ENCODE data around the gene ZDHHC18.

The ZDHHC18 gene, protein sequence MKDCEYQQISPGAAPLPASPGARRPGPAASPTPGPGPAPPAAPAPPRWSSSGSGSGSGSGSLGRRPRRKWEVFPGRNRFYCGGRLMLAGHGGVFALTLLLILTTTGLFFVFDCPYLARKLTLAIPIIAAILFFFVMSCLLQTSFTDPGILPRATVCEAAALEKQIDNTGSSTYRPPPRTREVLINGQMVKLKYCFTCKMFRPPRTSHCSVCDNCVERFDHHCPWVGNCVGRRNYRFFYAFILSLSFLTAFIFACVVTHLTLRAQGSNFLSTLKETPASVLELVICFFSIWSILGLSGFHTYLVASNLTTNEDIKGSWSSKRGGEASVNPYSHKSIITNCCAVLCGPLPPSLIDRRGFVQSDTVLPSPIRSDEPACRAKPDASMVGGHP

GRCh38 chr1:26826261-26827105 lies at the start of gene ZDHHC18:
ZDHHC18 (plus strand) TSS chr1:26826688; CDS start chr1:26826805, 117 bp downstream.
- peak within 1 kb of the TSS; percentile 90 for H3K27ac Mint-ChIP-seq
- peak; percentile 68 to 81 for DNase-seq (ENCODE audit: low spot score in 2 of 2)
- peak within 1 kb of the TSS; percentile 93 for H3K4me3 Mint-ChIP-seq

GRCh38 chr1:26779098-26779668 lies 47.3 kb upstream of the ZDHHC18 start:
- Mint-ChIP-seq H3K36me3 (peaks cover 38% of the 10 kb centered on the region), H3K27ac (peak overlapping the region; percentile 32), H3K9me3 (no peaks in the 10 kb centered on the region), H3K4me1 (peaks cover 21% of the 10 kb centered on the region), H3K4me3 (no peak overlapping the region), H3K27me3 (no peaks in the 10 kb centered on the region)
- DNase-seq (ENCODE audit: low spot score in 2 of 2), result no peak
- ATAC-seq (ENCODE audit: low read depth), result no peak

More at GRCh38 chr1:26826261-26827105, at the start of gene ZDHHC18:
- no peaks in the 10 kb centered on the region for H3K9me3 Mint-ChIP-seq
- peaks cover 32% of the 10 kb centered on the region for H3K4me1 Mint-ChIP-seq
- peaks cover 6% of the 10 kb centered on the region for H3K36me3 Mint-ChIP-seq
- no peaks in the 10 kb centered on the region for H3K27me3 Mint-ChIP-seq
- peak; percentile 89 for ATAC-seq (ENCODE audit: low read depth)

GRCh38 chr1:26780344-26780957 lies 46.0 kb upstream of the ZDHHC18 start:
- no peak for DNase-seq (ENCODE audit: low spot score in 2 of 2)
- Mint-ChIP-seq H3K36me3 (peaks cover 28% of the 10 kb centered on the region), H3K4me3 (no peak overlapping the region), H3K4me1 (peaks cover 31% of the 10 kb centered on the region), H3K9me3 (no peaks in the 10 kb centered on the region), H3K27me3 (no peaks in the 10 kb centered on the region), H3K27ac (peak overlapping the region; percentile 28)
- ATAC-seq (ENCODE audit: low read depth), result no peak

DNA sequence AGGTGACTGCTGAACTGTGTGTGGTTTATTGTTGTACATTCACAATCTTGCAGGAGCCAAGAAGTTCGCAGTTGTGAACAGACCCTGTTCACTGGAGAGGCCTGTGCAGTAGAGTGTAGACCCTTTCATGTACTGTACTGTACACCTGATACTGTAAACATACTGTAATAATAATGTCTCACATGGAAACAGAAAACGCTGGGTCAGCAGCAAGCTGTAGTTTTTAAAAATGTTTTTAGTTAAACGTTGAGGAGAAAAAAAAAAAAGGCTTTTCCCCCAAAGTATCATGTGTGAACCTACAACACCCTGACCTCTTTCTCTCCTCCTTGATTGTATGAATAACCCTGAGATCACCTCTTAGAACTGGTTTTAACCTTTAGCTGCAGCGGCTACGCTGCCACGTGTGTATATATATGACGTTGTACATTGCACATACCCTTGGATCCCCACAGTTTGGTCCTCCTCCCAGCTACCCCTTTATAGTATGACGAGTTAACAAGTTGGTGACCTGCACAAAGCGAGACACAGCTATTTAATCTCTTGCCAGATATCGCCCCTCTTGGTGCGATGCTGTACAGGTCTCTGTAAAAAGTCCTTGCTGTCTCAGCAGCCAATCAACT lies 45.2 kb upstream of the ZDHHC18 start:
- no peak overlapping the region for H3K27ac Mint-ChIP-seq
- peaks cover 38% of the 10 kb centered on the region for H3K4me1 Mint-ChIP-seq
- ATAC-seq (ENCODE audit: low read depth), result no peak

GRCh38 chr1:26782521-26783212 lies 43.8 kb upstream of the ZDHHC18 start:
- H3K4me1 Mint-ChIP-seq, result peaks cover 47% of the 10 kb centered on the region
- no peak for ATAC-seq (ENCODE audit: low read depth)
- H3K27ac Mint-ChIP-seq, result peak overlapping the region; percentile 61
- no peak for DNase-seq (ENCODE audit: low spot score in 2 of 2)
- H3K27me3 Mint-ChIP-seq, result no peaks in the 10 kb centered on the region
- H3K9me3 Mint-ChIP-seq, result no peaks in the 10 kb centered on the region
- H3K4me3 Mint-ChIP-seq, result no peak overlapping the region
- peaks cover 21% of the 10 kb centered on the region for H3K36me3 Mint-ChIP-seq

More for the DNA sequence above, 45.2 kb upstream of the ZDHHC18 start:
- Mint-ChIP-seq H3K36me3 (peaks cover 25% of the 10 kb centered on the region), H3K4me3 (no peak overlapping the region), H3K27me3 (no peaks in the 10 kb centered on the region), H3K9me3 (no peaks in the 10 kb centered on the region)
- no peak for DNase-seq (ENCODE audit: low spot score in 2 of 2)

GRCh38 chr1:26783646-26784022 lies 42.9 kb upstream of the ZDHHC18 start:
- ATAC-seq (ENCODE audit: low read depth) (no peak), DNase-seq (ENCODE audit: low spot score in 2 of 2) (no peak)
- no peaks in the 10 kb centered on the region for H3K9me3 Mint-ChIP-seq
- H3K4me1 Mint-ChIP-seq, result peaks cover 45% of the 10 kb centered on the region
- H3K27me3 Mint-ChIP-seq, result no peaks in the 10 kb centered on the region
- H3K4me3 Mint-ChIP-seq, result no peak overlapping the region
- peaks cover 13% of the 10 kb centered on the region for H3K36me3 Mint-ChIP-seq
- peak overlapping the region; percentile 61 for H3K27ac Mint-ChIP-seq

GRCh38 chr1:26784023-26784871 lies 42.2 kb upstream of the ZDHHC18 start:
- H3K36me3 Mint-ChIP-seq, result peaks cover 9% of the 10 kb centered on the region
- no peak overlapping the region for H3K4me3 Mint-ChIP-seq
- H3K4me1 Mint-ChIP-seq, result peaks cover 47% of the 10 kb centered on the region
- H3K27me3 Mint-ChIP-seq, result no peaks in the 10 kb centered on the region
- no peaks in the 10 kb centered on the region for H3K9me3 Mint-ChIP-seq
- ATAC-seq (ENCODE audit: low read depth) (no peak), DNase-seq (ENCODE audit: low spot score in 2 of 2) (no peak)
- H3K27ac Mint-ChIP-seq, result no peak overlapping the region

GRCh38 chr1:26784886-26785285 lies 41.6 kb upstream of the ZDHHC18 start:
- Mint-ChIP-seq H3K27me3 (no peaks in the 10 kb centered on the region), H3K36me3 (peaks cover 4% of the 10 kb centered on the region), H3K4me3 (no peak overlapping the region), H3K4me1 (peaks cover 48% of the 10 kb centered on the region), H3K27ac (peak overlapping the region; percentile 99), H3K9me3 (no peaks in the 10 kb centered on the region)
- no peak for DNase-seq (ENCODE audit: low spot score in 2 of 2)
- ATAC-seq (ENCODE audit: low read depth), result no peak

GRCh38 chr1:26785611-26786436 lies 40.7 kb upstream of the ZDHHC18 start:
- DNase-seq (ENCODE audit: low spot score in 2 of 2) (no peak), ATAC-seq (ENCODE audit: low read depth) (no peak)
- Mint-ChIP-seq H3K9me3 (no peaks in the 10 kb centered on the region), H3K4me1 (peaks cover 45% of the 10 kb centered on the region), H3K4me3 (peak overlapping the region; percentile 99), H3K36me3 (peaks cover 4% of the 10 kb centered on the region), H3K27ac (peak overlapping the region; percentile 99), H3K27me3 (no peaks in the 10 kb centered on the region)

DNA sequence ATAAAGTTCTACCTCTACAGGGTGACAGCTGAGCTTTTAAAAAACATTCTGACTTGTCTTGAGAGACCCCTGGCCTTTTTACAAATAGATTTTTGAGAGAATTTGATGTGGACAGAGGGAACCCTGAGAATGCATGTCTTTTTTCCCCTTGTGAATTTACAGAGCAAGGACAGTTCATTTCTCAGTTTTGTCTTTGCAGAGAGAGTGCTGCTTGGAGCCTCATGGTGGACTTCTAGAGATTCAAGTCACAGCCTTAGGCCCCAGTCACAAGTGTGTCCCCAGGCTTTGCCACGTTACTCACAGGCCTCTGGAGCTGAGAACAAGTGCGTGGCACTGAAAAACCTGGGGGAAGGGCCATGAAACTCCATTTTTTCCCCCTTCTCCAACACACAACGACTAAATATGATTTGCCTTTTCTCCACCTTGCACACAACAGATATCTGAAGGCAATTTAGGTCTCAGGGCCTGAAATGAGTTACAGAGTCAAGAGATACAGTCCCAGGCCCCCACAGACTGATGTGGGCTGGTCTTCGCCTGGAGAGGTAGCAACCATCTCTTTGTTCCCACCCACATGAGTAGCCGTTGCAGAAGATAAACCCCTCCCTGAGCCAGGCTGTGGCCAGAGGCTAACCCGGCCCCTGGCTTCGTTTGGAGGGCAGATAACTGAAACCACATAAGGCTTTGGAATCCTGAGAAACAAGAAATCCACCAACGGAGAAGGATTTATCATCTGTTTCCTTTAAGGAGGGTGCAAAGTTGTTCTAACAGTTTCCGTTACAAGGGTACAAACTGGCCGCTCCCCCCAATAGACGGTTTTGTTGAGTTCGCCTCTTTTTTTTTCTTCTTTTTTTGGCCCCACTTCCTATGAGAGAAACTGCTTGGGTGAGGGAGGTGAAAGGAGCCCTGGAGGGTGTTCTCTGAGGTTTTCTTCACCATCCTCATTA lies 39.8 kb upstream of the ZDHHC18 start:
- ATAC-seq (ENCODE audit: low read depth), result no peak
- H3K4me3 Mint-ChIP-seq, result peak overlapping the region; percentile 99
- H3K36me3 Mint-ChIP-seq, result peaks cover 4% of the 10 kb centered on the region
- H3K4me1 Mint-ChIP-seq, result peaks cover 45% of the 10 kb centered on the region
- H3K27ac Mint-ChIP-seq, result peak overlapping the region; percentile 99
- DNase-seq (ENCODE audit: low spot score in 2 of 2), result no peak
- no peaks in the 10 kb centered on the region for H3K9me3 Mint-ChIP-seq
- no peaks in the 10 kb centered on the region for H3K27me3 Mint-ChIP-seq

DNA sequence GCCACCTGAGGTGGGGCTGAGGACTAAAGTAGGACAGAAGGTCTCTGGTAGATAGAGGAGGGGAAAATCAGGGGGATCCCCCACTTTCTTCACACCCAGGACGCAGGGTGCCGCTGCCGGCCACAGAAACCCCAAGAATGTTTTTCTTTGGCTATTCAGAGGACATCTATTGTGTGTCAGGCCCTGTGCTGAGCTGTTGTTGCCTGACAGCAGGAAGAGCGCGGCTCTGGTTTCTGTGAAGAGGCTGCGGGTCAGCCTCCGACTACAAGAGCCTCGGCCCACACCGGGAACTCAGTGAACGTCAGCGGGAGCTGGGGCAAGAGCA lies 39.1 kb upstream of the ZDHHC18 start:
- peaks cover 43% of the 10 kb centered on the region for H3K4me1 Mint-ChIP-seq
- no peak for DNase-seq (ENCODE audit: low spot score in 2 of 2)
- peak overlapping the region; percentile 99 for H3K4me3 Mint-ChIP-seq
- no peaks in the 10 kb centered on the region for H3K9me3 Mint-ChIP-seq
- peak overlapping the region; percentile 99 for H3K27ac Mint-ChIP-seq
- no peaks in the 10 kb centered on the region for H3K27me3 Mint-ChIP-seq
- peak; percentile 39 for ATAC-seq (ENCODE audit: low read depth)
- peaks cover 3% of the 10 kb centered on the region for H3K36me3 Mint-ChIP-seq

All from memory B cell (primary cell).